ENCODE results near the gene TP53TG5.

DNA sequence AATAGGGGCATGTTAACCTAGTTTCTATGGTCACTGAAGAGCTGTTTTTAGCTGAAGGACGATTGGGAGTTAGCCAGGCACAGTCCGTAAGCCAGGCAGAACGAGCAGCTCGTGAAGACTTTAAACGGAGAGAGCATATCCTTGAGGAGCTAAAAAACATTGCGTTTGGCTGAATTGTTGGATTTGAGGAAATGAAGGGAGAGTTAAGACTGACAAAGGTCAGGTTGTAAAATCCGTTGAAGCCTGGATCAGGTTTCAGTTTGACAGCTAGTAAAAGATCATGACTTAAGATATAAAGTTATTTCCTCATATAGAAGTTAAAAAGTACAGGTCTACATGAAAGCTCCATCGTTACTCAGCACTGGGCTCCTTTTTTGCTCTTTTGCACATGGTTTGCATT lies 32.8 kb upstream of the TP53TG5 start:
- TF ChIP-seq POLR2AphosphoS5 (IDR thresholded peaks at IDR 0.05; ENCODE audit: borderline replicate concordance, low read depth, low read length): no peak
- no peak for TF ChIP-seq EZH2 (IDR thresholded peaks at IDR 0.05)
